Measurements from ENCODE around the gene PACS2.

PACS2 gene

DNA sequence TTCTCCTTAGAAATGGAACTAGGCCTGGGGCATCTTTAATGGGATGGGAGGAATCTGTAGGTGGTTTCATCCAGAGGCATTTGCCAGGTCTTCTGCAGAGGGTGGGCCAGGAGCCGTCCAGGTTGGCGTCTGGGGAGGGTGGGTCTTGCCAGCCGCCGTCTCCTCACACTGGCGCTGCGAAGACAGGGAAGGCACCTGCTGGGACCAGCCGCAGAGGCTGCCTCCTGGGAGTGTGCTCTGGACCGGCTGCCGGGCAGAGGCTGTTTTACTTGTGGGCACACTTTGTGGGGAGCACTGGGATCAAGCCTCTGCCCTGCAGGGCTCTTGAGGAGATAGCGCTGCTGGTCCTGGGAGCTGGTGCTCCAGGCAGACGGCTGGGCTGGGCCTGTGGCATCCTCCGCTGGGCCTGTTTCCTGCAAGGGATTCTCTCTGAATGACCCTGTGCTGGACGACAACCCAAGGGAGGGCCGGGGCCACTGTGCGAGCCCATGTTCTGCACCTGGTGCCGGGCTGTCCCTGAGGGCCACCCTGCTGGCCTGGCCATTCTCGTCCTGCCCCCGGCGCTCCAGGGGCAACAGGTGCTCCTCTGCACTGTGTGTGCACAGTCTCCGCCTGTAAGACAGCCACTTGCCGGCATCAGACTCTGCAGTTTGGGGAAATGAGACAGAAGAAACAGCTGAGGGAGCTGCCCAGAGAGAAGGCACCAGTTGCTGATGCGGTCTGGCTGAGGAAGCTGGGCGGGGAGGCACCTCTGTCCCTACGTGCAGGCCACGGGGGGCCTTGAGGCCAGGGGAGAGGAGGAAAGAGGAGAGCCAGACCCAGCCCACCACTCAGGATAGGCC, 73.8 kb downstream of the PACS2 start:
- no peak for DNase-seq (ENCODE audit: low read depth)

DNA sequence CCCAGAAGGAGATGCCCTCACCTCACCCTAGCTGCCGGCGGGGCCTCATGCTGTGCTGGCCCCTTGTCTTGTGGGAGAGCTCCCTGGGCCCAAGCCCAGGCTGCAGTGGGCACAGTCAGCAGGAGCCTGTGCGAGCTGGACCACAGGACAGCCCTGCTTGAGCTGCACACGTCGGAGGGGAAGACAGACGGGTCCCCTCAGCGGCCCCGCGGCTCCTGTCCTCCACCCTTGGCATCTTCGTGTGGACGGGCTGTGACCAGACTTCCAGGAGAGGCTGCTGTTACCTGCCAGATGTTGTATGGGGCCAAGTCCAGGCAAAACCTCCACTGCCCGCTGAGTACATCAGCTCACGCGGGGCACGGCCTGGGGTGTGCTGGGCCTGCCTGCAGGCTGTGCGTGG, 74.4 kb downstream of the PACS2 start:
- DNase-seq (ENCODE audit: low read depth), result no peak

DNA sequence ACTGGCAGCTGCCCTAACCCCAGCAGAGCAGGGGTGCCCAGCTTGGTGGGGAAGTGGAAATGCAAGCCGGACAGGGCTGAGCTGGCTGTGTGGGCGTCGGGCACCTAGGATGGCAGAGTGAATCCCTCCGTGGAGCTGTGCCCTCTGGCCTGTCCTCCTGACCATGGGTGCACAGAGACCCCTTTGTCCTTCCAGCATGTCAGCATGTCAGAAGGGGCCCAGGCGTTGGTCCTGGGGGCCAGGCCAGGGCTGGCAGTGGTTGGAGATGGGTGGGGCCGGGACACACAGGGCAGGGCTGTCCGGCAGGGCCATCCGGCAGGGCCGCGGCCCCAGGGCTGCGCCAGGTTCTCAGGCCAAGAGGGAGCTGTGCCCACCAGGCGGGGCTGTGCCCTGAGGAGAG, 75.0 kb downstream of the PACS2 start:
- no peak for DNase-seq (ENCODE audit: low read depth)

DNA sequence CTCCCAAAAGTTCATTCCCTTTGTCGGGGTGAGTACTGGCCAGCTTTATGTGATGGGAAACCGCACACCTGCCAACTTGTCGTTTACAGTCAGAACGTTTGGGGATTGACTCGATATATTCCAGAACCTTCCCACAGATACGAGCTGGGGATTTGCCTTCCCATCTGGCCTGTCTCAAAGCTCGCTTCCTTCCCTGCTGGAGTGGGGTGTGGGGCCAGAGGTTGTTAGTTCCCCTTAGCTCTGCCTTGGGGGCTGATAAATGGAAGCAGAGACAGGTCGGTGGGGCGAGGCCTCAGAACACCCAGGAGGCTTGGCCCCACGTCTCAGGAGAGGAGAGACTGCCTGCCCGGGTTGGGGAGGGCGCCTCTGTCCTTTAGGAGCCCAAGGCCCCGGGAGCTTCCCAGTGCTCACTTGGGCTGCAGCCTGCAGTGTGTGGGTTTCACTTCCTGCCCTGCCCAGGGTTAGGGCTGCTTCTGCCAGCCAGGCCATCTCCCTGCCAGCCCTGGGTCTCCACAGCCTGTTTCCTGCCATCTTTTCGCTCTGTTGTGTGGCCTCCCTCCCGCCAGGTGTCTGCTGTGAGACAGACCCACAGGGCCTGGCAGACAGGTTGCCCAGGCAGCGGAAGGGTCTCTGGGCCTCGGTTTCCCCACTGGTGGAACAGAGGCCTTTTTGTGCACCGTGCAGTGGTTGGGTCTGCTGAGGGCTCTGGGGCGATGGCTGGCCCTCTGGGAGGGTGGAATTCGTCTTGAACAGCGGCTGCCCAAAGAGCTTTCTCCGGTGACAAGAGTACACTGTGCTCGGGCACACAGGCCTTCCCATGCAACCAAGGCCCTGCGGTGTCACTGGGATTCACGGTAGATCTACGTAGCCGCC, 75.7 kb downstream of the PACS2 start:
- no peak for DNase-seq (ENCODE audit: low read depth)

DNA sequence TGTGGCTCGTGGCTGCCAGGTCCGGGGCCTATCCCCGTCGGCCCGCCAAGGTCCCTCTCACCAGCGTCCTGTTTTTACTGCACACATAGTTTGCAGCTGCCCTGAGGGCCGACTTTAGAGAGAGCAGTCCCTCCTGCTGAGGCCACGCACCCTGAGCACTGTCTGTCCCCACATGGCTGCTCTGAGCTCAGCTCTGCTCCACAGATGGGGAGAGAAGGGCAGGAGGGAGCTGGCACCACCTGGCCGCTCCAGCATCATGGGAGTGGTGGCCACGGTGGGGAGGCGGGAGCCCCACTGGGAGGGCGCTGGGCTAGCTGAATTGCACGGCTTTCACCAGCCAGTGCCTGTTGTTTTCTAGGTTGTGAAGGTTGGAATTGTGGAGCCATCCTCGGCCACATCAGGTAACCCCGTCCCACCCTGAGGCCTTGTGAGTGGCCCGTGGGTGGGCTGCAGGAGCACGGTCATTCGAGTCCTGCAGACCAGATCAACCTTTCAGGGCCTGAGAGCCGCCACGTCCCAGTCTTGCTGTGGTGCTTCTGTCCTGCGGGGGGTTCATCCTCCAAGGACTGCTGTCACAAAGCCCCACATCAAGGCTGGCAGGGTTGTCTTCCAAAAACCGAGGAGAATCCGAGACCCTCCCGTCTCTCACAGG, 76.4 kb downstream of the PACS2 start:
- no peak for DNase-seq (ENCODE audit: low read depth)

DNA sequence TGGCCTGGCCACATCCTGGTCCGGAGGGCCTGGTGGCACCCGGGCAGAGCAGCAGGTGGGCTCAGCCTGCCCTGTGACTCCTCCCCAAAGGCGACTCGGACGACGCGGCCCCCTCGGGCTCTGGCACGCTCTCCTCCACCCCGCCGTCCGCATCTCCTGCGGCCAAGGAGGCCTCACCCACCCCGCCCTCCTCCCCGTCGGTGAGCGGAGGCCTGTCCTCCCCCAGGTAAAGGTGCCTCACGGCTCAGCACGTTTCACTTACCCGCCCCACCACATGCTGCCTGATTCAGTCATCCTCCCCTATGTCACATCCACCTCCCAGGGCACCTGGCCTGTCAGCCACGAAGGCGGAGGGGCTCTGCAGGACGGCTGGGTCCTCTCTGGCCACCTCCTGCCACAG, 77.0 kb downstream of the PACS2 start:
- DNase-seq (ENCODE audit: low read depth), result no peak

DNA sequence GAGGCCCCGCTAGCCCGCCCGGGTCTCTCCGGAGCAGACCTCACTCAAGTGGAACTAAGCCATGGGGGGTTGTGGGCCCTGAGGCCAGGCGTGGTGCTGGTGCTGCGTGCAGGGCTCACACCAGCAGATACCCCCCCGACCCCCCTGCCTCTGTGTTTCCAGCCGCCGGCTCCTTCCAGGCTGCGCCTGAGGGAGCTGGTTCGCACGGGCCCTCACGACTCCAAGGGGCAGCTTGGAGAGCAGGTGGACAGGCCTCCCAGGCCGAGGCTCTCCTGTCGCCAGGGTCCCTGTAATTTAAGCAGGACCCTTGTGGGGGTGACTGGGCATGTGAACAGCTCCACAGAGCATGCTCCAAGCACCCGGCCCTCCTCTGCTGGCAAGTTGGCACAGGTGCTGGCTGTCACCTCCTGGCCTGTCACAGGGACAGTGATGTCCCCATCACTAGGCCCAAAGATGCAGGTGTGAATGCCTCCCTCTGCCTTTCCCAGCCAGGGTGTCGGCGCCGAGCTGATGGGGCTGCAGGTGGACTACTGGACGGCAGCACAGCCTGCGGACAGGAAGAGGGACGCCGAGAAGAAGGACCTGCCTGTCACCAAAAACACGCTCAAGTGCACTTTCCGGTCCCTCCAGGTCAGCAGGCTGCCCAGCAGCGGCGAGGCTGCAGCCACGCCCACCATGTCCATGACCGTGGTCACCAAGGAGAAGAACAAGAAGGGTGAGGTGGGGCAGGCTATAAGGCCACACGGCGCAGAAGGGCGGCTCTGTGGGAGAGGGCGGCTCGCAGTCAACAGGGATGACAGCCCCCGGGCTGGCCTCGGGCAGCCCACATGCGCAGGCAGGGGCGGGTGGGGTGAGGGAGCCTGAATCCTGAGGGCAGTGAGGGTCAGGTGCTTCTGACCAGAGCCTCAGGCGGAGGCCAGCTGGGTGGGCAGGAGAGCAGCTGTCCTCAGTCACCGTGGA, 77.9 kb downstream of the PACS2 start:
- DNase-seq (ENCODE audit: low read depth), result no peak

DNA sequence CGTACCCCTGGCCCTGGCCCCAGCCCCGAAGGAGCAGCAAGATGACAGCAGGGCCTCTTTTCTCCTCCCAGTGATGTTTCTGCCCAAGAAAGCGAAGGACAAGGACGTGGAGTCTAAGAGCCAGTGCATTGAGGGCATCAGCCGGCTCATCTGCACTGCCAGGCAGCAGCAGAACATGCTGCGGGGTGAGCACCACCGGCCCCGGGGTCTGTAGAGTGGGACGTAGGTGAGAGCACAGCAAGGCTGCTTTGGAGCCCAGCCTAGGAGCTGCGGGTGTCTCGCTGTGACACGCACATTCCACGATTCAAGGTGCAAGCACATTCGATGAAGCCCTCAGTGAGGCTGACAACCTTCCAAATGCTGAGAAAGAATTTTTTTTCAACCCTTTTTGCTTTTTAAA, 78.6 kb downstream of the PACS2 start:
- no peak for DNase-seq (ENCODE audit: low read depth)

DNA sequence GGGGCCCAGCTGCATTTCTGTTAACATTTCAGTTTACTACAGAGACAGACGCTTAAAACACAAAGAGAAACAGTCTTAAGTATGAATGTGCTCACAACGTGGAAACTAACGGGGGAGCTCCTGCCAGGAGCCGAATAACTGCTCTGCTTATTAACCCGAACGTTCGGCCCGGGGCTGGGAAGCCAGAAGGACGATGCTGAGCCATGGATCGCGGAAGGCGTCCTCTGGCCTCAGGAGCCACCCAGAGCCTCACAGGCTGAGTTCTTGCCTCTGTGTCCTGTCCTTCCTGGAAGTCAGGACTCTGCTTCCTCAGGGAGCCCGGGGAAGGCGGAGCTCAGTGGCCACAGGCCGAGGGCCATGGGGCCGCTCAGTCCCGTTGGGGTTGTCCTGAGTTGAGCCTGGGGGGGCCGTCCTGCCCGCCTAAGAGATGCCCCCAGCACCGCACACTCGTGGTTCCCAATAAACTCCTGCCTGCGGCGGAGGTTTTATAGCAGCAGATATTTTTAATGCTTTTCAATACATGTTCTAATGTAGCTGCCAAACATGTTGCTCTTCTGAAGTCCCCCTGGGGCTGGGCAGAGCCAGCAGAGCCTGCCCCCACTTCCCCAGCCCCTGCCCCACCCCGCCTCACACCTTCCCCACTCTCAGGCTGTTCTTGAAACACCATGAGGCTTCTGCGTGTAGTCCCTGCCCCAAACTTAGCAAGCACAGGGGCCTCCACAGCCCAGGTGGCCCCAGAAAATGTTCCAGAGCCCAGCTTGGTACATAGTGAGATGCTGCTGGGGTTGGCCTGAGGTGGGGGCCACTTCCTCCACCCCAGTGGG, 80.4 kb downstream of the PACS2 start:
- no peak for DNase-seq (ENCODE audit: low read depth)

DNA sequence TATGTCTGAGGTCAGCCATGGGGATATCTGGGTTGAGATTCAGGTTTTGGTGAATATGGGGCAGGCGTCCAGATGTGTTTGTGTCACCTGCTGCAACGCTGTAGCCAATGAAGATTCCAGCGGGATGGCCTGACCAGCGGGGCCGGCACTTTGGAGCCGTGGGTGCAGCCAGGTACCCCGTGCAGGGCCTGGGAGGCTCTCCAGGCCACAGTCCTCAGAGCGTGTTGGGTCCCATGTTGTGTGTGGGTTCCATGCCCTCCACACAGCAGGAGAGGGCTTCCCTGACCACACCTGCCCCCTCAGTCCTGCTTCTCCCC, 80.9 kb downstream of the PACS2 start:
- DNase-seq (ENCODE audit: low read depth), result no peak

DNA sequence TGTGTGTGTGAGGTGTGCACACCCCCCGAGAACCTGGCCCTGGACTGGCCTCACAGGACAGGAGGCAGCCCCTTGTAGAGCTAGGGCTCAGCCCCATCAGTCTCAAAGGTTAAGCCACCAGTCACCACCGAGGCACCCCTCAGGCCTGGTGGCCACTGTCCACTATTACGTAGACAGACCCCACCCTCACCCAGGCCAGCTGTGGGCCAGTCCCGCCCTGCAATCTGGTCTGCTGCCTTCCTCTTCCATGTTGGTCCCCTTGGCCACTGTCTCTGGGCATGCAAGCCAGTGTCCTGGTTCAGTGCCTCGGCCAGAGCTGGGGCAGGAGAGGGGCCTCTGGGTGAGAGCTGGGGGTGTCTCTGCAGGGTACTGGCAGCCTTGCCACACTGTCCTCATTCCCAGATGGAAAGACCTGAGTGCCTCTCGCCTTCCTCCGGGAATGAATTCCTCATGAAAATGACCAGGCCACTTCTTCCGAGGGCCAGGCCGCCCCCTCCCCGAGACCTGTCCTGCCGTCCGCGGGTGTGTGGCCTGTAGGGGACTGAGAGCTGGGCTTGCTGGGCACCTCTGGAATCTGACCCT, 82.9 kb downstream of the PACS2 start:
- DNase-seq (ENCODE audit: low read depth), result no peak

DNA sequence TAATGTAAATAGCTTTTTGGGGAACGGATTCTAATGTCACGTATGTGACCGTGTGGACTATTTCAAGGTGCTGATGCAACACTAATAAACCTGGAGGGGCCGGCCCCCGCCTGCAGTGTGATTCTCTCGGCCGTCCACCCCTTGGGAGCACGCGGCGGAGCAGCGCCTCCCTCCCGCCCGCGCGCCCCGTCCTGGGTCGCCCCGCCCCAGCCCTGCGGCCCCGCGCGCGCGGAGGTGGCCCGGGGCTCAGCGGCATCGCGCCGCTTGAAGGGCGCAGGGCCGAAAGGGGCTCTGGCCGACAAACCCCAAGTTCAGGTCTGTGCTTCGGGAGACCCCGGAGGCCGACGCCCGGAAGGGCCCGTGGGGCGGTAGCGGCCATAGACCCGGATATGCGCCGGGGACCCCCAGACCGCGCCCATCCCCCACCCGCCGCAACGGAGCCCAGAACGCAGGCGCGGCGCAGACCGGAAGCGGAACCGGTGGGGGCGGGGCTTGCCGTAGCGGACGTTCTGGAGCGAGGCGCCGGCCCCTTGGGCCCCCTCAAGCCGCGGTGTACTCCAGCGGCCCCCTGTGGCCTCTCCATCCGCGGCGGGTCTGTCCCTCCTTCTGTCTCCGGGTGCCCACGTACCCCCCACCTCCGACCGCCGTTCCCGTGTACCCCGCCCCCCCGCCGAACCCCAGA, 83.6 kb downstream of the PACS2 start, which contains the start of gene TEX22:
Gene TEX22, plus strand, starts transcription at position 495 of the 682 bp plus-strand sequence. CDS start 803 bp downstream, outside the sequence.
- peak; percentile 71 for DNase-seq (ENCODE audit: low read depth)

DNA sequence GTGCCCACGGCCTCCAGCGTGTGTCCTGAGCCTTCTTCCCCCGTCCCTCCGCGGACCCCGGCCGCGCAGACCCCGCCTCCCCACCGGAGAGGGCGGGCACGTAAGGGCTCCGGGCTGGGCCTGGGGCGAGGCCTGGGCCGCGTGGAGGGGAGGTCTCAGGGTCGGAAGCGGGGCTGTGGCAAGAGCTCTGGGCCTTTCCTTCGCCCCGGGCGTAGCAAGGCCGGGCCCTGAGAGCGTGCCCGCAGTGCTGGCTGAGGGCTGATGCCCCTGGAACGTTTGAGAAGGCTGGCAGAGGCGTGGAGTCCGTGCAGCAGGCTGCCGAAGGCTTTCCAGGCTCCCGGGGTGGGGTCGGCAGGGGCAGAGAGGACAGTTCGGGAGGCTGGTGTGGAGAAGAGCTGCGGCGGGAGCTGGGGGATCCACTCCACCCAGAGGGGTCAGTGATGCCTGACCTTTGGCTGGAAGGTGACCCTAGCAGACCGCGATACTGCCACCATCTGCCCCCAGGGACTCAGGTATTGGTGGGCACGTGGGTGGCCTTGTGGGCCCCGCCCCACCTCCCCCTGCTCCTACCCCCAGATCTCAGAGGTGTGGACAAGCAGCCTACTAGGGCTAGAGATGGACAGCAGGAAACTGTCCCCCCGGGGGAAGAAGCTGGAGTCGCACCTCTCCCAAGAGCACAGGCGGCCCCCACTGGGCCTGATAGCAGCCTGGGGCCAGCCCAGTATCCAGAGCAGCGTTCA, 84.3 kb downstream of the PACS2 start:
- peak; percentile 47 for DNase-seq (ENCODE audit: low read depth)

DNA sequence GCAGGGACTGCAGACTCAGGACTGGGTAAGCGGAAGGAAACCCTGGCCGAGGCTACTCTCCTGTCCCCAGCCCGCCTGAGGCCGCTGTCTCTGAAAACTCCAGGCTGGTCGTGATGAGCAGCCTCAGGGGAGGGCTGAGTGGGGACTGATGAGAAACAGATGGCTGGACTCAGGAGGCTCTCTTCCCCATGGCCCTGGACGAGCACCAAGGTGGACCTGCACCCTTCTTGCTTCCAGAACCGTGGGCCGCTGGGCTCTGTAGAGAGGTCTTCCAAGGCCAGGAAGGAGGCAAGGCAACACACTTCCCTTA, 84.9 kb downstream of the PACS2 start:
- DNase-seq (ENCODE audit: low read depth), result no peak

DNA sequence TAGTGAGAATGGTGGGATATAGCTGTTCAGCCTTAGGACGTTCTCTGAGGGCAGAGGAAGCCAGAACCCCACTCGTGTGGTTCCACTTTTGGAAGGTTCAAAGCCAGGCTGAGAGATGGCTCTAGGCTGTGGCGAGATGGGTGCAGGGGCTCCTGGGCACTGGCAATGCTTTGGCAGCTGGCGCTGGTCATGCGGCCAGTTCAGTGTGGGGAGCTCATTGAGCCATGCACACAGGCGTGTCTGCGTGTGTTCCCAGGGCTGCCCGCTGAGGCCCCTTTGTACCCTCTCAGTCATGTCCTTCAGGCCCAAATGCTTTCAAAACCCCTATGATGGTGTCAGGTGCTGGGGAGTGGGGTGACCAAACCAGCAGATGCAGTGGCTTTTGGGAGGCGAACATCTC, 85.5 kb downstream of the PACS2 start:
- DNase-seq (ENCODE audit: low read depth), result no peak

DNA sequence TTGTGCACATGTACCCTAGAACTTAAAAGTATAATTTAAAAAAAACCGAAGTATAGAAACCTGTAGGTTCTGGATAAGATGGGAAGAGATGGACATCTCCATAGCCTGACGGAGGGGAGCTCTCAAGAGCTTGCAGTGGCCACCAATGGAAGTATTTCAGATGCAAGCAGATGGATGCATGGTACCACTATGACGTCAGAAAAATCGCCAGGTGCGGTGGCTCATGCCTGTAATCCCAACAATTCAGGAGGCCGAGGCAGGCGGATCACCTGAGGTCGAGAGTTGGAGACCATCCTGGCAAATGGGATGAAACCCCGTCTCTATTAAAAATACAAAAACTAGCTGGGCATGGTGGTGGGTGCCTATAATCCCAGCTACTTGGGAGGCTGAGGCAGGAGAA, 87.2 kb downstream of the PACS2 start:
- DNase-seq (ENCODE audit: low read depth), result no peak

DNA sequence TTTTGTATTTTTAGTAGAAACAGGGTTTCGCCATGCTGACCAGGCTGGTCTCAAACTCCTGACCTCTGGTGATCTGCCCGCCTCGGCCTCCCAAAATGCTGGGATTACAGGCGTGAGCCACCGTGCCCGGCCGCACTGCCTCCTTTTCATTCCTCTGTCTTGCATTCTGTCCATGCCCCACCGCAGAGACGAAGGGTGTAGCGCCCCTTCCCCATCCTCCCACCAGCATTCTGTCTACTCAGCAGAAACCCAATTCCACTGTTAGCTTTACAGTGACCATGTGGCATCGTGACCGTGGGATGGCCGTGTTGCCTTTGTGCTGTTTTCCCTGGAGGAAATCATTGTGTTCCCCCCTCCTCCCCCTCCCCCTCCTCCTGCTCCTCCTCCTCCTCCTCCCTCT, 94.0 kb downstream of the PACS2 start:
- no peak for DNase-seq (ENCODE audit: low read depth)

DNA sequence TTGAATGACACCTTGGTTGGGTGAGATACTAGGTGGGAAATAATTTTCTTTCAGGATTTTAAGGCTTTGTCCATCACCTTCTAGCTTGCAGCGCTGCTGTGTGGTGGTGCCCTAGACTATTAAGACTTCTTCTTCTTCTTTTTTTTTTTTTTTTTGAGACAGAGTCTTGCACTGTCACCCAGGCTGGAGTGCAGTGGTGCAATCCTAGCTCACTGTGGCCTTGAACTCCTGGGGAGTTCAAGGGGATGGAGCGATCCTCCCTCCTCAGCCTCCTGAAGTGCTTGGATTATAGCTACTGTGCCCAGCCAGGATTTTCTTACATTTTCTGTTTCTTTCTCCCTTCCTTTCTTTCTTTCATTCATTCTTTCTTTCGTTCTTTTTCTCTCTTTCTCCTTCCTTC, 94.8 kb downstream of the PACS2 start:
- DNase-seq (ENCODE audit: low read depth), result no peak

DNA sequence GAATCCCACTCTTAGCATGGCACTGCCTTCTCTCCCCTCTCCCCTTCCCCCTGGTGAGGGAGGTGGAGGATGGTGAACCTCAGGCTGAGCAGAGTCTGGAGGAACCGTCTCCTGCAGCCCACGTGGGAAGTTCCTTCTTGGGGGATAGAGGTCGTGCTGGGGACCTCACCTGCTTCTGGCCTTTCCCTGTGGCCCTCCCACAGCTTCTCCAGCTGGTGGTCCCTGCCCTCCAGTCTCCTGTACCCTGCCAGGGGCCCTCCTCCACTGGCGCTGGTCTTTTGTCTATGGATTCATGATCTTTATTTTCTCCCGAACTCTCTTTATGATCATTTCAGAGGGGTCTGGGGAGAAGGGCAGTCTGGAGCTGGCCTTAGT, 96.1 kb downstream of the PACS2 start:
- DNase-seq (ENCODE audit: low read depth), result no peak

Data from fibroblast of gingiva (primary cell).